IPS DF 19.7 (cell line): ENCODE results near the gene KAZN.
"Not testable (repeated sequence)": the region's sequence is repeated elsewhere in the genome, so short reads cannot be mapped to it uniquely, and the experiment has no call there.

ENCODE experiments used
- DNase-seq: peaks from one replicate; pipeline ENCODE4 v3.0.0-alpha.2; 2013; ENCODE audit warnings: low read depth, low spot score

Gene KAZN

GRCh38 chr1:15031251-15031933, 432.9 kb downstream of the KAZN start:
- no peak for DNase-seq

- no peak for DNase-seq
Measured at GRCh38 chr1:15033264-15033663, 434.8 kb downstream of the KAZN start.

GRCh38 chr1:15034656-15035055, 436.2 kb downstream of the KAZN start:
- no peak for DNase-seq

GRCh38 chr1:15035236-15035635, 436.8 kb downstream of the KAZN start:
- no peak for DNase-seq

GRCh38 chr1:15036101-15036500, 437.6 kb downstream of the KAZN start:
- no peak for DNase-seq

- DNase-seq: no peak
Measured at GRCh38 chr1:15038232-15039016, 439.9 kb downstream of the KAZN start.

- no peak for DNase-seq
Measured at GRCh38 chr1:15039017-15039648, 440.6 kb downstream of the KAZN start.

GRCh38 chr1:15039901-15040300, 441.4 kb downstream of the KAZN start:
- no peak for DNase-seq

GRCh38 chr1:15040685-15041084, 442.2 kb downstream of the KAZN start:
- not testable (repeated sequence) for DNase-seq

- DNase-seq: no peak
Measured at GRCh38 chr1:15042866-15043265, 444.4 kb downstream of the KAZN start.

- no peak for DNase-seq
Measured at GRCh38 chr1:15043934-15044333, 445.4 kb downstream of the KAZN start.

- DNase-seq: no peak
Measured at GRCh38 chr1:15045123-15045522, 446.6 kb downstream of the KAZN start.

- no peak for DNase-seq
Measured at GRCh38 chr1:15046487-15047165, 448.1 kb downstream of the KAZN start.

- no peak for DNase-seq
Measured at GRCh38 chr1:15047237-15047636, 448.8 kb downstream of the KAZN start.

- DNase-seq: no peak
Measured at GRCh38 chr1:15048437-15048980, 450.0 kb downstream of the KAZN start.

- no peak for DNase-seq
Measured at GRCh38 chr1:15049067-15049466, 450.6 kb downstream of the KAZN start.

- DNase-seq: no peak
Measured at GRCh38 chr1:15051882-15052528, 453.5 kb downstream of the KAZN start.

GRCh38 chr1:15053153-15053552, 454.7 kb downstream of the KAZN start:
- DNase-seq: no peak

- DNase-seq: no peak
Measured at GRCh38 chr1:15055736-15056415, 457.4 kb downstream of the KAZN start.

GRCh38 chr1:15056515-15057285, 458.2 kb downstream of the KAZN start:
- no peak for DNase-seq
